Liver (tissue), 9 donors: ENCODE measurements around the gene NDUFS2. TPM values are rescaled to one million over a fixed set of nuclear protein-coding genes. Genes with fewer than 3 reads are reported as not detected.
A peak's percentile ranks its signal among the peaks of the same experiment; 100 is the strongest.
"Not testable (repeated sequence)": the region's sequence is repeated elsewhere in the genome, so short reads cannot be mapped to it uniquely, and the experiment has no call there.

ENCODE experiments used
- DNase-seq: peaks from one replicate; pipeline ENCODE4 v3.0.0-alpha.2; 2017; ENCODE audit warnings: low spot score
- H3K27ac ChIP-seq, 2 donors: one replicate each; pipeline ENCODE4 v1.7.0; 2013; ENCODE audit warnings: inconsistent platforms in 2 of 2, low read length in 2 of 2, control low read depth in 1 of 2, low read depth in 1 of 2, mild to moderate bottlenecking in 1 of 2
- H3K27me3 ChIP-seq, 4 donors: one replicate each; pipeline versions ENCODE4 v1.6.1 to v1.7.0; 2013; ENCODE audit warnings: low read length in 3 of 4, inconsistent platforms in 1 of 4, mild to moderate bottlenecking in 1 of 4, moderate library complexity in 1 of 4; ENCODE audit not compliant: control insufficient read depth in 4 of 4, insufficient read depth in 4 of 4
- H3K36me3 ChIP-seq, 4 donors: one replicate each; pipeline versions ENCODE4 v1.6.1 to v1.7.0; 2013; ENCODE audit warnings: low read length in 3 of 4, mild to moderate bottlenecking in 3 of 4, low read depth in 1 of 4, moderate library complexity in 1 of 4; ENCODE audit not compliant: control insufficient read depth in 4 of 4, insufficient read depth in 3 of 4
- H3K4me1 ChIP-seq, 4 donors: one replicate each; pipeline versions ENCODE4 v1.6.1 to v1.7.0; 2013; ENCODE audit warnings: low read length in 3 of 4, mild to moderate bottlenecking in 3 of 4, moderate library complexity in 1 of 4; ENCODE audit not compliant: control insufficient read depth in 4 of 4, insufficient read depth in 4 of 4
- H3K4me3 ChIP-seq, 3 donors: one replicate each; pipeline versions ENCODE4 v1.6.1 to v1.7.0; 2013; ENCODE audit warnings: low read length in 3 of 3, control low read depth in 1 of 3, low read depth in 1 of 3, mild to moderate bottlenecking in 1 of 3
- H3K9ac ChIP-seq, 2 donors: one replicate each; pipeline ENCODE4 v1.7.0; 2013; ENCODE audit warnings: low read length in 2 of 2, mild to moderate bottlenecking in 2 of 2, moderate library complexity in 2 of 2, control low read depth in 1 of 2, low read depth in 1 of 2
- H3K9me3 ChIP-seq, 4 donors: one replicate each; pipeline versions ENCODE4 v1.6.1 to v1.7.0; 2013; ENCODE audit warnings: low read length in 3 of 4; ENCODE audit not compliant: control insufficient read depth in 4 of 4
- FOXA2 ChIP-seq: IDR thresholded peaks from 2 replicates; pipeline ENCODE4 v1.6.1; 2016; ENCODE audit warnings: antibody characterized with exemption
- GABPA ChIP-seq, 2 donors: IDR thresholded peaks in 1 of 2; conservative IDR thresholded peaks in 1 of 2; 2 replicates each; pipeline ENCODE4 v1.6.1; 2016; ENCODE audit warnings: antibody characterized with exemption in 2 of 2, mild to moderate bottlenecking in 1 of 2, moderate library complexity in 1 of 2
- HNF4A ChIP-seq, 2 donors: conservative IDR thresholded peaks; 2 replicates each; pipeline ENCODE4 v1.6.1; 2016; ENCODE audit warnings: antibody characterized with exemption in 2 of 2, mild to moderate bottlenecking in 2 of 2
- HNF4G ChIP-seq: IDR thresholded peaks from 2 replicates; pipeline ENCODE4 v1.6.1; 2016; ENCODE audit warnings: antibody characterized with exemption
- JUND ChIP-seq, 2 donors: IDR thresholded peaks; 2 replicates each; pipeline ENCODE4 v1.6.1; 2016; ENCODE audit warnings: antibody characterized with exemption in 2 of 2
- RXRA ChIP-seq, 2 donors: IDR thresholded peaks; 2 replicates each; pipeline ENCODE4 v1.6.1; 2017 to 2018; ENCODE audit warnings: antibody characterized with exemption in 2 of 2, mild to moderate bottlenecking in 1 of 2
- SP1 ChIP-seq: IDR thresholded peaks from 2 replicates; pipeline ENCODE4 v1.6.1; 2018; ENCODE audit warnings: antibody characterized with exemption, mild to moderate bottlenecking
- TAF1 ChIP-seq: conservative IDR thresholded peaks from 2 replicates; pipeline ENCODE4 v1.6.1; 2016; ENCODE audit warnings: antibody characterized with exemption, mild to moderate bottlenecking
- WGBS: extraction: QIAGEN DNeasy Blood & Tissue Kit; methylation state at CpG from one replicate; pipeline ENCODE4 v1.1.7; 2013; 5-methylcytosine and 5-hydroxymethylcytosine counted together
- polyA plus RNA-seq, 2 donors: library from polyadenylated mRNA; stranded (reverse) in 1 of 2; unstranded in 1 of 2; fragments of 200-250 nt in 1 of 2; fragments of >200 nt in 1 of 2; fragmentation: Nextera tagmentation in 1 of 2; extraction: Ambion mirVana in 1 of 2; gene quantifications; one replicate each; pipeline versions ENCODE4 v1.2.1 to v1.2.3, GENCODE V29; 2013 to 2015
- total RNA-seq, 2 donors: library from RNA; depleted of rRNA; stranded (reverse); fragments of >200 nt; gene quantifications; one replicate each; pipeline ENCODE4 v1.2.3, GENCODE V29; 2014
- TF ChIP-seq, protein P1 (sequence below): IDR thresholded peaks from 2 replicates; pipeline ENCODE4 v1.6.1; 2016; ENCODE audit warnings: antibody characterized with exemption
- TF ChIP-seq, protein P2 (sequence below): IDR thresholded peaks from 2 replicates; pipeline ENCODE4 v1.6.1; 2016; ENCODE audit warnings: antibody characterized with exemption
- TF ChIP-seq, protein P3 (sequence below): IDR thresholded peaks from 2 replicates; pipeline ENCODE4 v1.6.1; 2016; ENCODE audit warnings: antibody characterized with exemption, mild to moderate bottlenecking
- TF ChIP-seq, protein P4 (sequence below): fragments of 150-350 bp; IDR thresholded peaks from 2 replicates; pipeline ENCODE4 v1.5.1; 2017; ENCODE audit warnings: improper control_type of control experiment, low read depth, low read length; ENCODE audit not compliant: missing input control
- donor health status: healthy.
- donor health status: healthy.
- donor health status: healthy.
- donor health status: healthy.
- donor health status: healthy.

Gene NDUFS2
- total and polyA plus RNA-seq, 4 donors: 93.3 to 167 (median 120) TPM

DNA sequence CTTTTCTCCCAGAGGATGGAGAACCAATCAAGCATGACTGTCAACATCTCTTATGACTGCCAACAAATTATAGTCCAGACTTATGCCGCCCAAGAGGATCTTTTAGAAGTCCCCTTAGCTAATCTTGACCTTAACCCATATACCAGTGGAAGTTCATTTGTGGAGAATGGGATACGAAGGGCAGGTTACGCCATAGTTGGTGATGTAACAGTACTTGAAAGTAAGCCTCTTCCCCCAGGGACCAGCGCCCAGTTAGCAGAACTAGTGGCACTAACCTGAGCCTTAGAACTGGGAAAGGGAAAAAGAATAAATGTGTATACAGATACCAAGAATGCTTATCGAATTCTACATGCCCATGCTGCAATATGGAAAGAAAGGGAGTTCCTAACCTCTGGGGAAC, 53.1 kb downstream of the NDUFS2 start:
- DNase-seq, H3K27me3 ChIP-seq, H3K9me3 ChIP-seq, H3K36me3 ChIP-seq, H3K4me3 ChIP-seq, H3K9ac ChIP-seq: not testable (repeated sequence)
- Histone ChIP-seq H3K27ac (peak overlapping the region in 1 of 2 donors; percentile 12), H3K4me1 (peaks cover 5 to 13% (median 8%) of the 10 kb centered on the region in 4 donors)
- TF ChIP-seq JUND (IDR thresholded peaks at IDR 0.05) (peak in 1 of 2 donors; percentile 25), RXRA (IDR thresholded peaks at IDR 0.05) (peak; percentile 75 to 78), HNF4G (peak; percentile 9), SP1 (peak; percentile 39), HNF4A (conservative IDR thresholded peaks at IDR 0.05) (peak; percentile 69 to 76)
- TF ChIP-seq, protein P1, sequence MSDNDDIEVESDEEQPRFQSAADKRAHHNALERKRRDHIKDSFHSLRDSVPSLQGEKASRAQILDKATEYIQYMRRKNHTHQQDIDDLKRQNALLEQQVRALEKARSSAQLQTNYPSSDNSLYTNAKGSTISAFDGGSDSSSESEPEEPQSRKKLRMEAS: peak; percentile 21
- TF ChIP-seq, protein P2, sequence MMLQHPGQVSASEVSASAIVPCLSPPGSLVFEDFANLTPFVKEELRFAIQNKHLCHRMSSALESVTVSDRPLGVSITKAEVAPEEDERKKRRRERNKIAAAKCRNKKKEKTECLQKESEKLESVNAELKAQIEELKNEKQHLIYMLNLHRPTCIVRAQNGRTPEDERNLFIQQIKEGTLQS: peak; percentile 81
- 44% methylated on average over 5 of the region's 5 CpGs for WGBS

DNA sequence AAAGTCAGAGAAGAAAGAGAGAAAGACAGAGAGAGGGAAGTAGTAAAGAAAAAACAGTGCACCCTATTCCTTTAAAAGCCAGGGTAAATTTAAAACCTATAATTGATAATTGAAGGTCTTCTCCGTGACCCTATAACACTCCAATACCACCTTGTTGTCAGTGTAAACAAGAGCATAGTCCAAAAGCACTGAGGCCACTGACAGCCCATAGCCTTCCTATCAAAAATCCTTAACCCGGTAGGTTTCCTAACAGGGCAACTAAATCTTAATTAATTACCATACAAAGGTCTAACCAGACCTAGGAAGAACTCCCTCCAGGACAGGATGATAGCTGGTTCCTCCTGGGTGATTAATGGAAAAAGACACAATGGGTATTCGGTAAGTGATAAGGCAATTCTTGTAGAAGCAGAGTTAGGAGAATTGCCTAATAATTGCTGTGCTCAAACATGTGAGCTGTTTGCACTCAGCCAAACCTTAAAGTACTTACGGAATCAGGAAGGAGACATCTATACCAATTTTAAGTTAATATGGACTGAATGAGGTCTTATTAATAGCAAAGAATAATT, 53.9 kb downstream of the NDUFS2 start:
- H3K36me3 ChIP-seq, H3K9me3 ChIP-seq, H3K27me3 ChIP-seq, H3K4me3 ChIP-seq, DNase-seq, H3K9ac ChIP-seq: not testable (repeated sequence)
- Histone ChIP-seq H3K4me1 (peaks cover 5 to 13% (median 8%) of the 10 kb centered on the region in 4 donors), H3K27ac (peak overlapping the region in 1 of 2 donors; percentile 33)
- 29% methylated on average over 4 of the region's 4 CpGs for WGBS
- TF ChIP-seq TAF1 (peak; percentile 16), RXRA (IDR thresholded peaks at IDR 0.05) (peak; percentile 61 to 80), FOXA2 (peak; percentile 77), JUND (IDR thresholded peaks at IDR 0.05) (peak in 1 of 2 donors; percentile 9), HNF4A (conservative IDR thresholded peaks at IDR 0.05) (peak; percentile 72 to 87), SP1 (peak; percentile 84), HNF4G (peak; percentile 40)

DNA sequence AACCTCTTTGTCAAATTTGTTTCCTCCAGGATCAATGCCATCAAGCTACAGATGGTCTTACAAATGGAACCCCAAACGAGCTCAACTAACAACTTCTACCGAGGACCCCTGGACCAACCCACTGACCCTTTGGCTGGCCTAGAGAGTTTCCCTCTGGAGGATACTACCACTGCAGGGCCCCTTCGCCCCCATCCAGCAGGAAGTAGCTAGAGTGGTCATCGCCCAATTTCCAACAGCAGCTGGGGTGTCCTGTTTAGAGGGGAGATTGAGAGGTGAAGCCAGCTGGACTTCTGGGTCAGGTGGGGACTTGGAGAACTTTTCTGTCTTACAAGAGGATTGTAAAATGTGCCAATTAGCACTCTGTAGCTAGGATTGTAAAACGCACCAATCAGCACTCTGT, 54.9 kb downstream of the NDUFS2 start:
- 96% methylated on average over 5 of the region's 5 CpGs for WGBS
- H3K36me3 ChIP-seq, H3K4me3 ChIP-seq, H3K9ac ChIP-seq, H3K27ac ChIP-seq, H3K27me3 ChIP-seq, DNase-seq, H3K9me3 ChIP-seq: not testable (repeated sequence)
- peaks cover 5 to 14% (median 9%) of the 10 kb centered on the region in 4 donors for H3K4me1 ChIP-seq

DNA sequence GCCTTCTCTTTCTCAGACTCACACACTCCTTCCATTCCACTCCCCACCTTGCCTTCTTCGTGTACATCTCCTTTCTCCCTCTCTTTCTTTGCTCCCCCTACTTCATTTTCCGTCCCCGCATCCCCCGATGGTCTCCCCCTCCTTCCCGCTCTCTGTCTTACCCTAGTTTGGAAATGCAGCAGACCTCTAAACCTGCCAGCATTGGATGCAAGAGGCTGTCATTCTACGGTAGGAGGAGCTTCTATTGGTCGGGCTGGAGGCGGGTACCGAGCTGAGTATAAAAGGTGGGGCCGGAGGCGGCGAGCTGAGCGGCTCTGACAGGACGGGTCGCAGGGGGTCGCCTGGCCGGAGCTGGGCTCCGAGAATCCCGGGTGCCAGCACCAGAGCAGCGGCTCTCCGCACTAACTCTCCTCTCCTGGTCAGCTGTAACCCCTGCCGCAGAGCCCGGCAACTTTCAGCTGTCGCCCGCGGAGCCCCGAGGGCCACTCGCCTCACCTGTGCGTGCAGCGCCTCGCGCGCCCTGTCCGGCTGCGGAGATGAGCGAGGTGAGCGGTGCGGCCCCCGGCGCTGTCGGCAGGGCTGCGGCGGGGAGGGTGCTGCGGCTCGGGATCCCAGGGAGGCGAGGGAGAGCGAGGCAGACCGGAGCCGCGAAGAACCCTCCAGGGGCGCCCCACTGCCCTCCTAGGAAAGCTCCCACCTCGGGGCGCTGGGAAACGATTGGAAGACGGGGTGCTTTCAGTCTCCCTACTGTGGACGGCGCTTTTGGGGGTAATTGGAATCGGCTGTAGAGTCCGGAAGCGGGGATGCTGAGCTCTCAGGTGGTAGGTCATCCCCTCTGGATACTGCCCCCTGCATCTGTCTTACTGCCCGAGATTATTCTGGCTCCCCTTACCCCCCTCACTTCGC, 56.5 kb downstream of the NDUFS2 start, which contains the start of gene PCP4L1:
TSS of gene PCP4L1 (plus strand) at position 307 of the 906 bp plus-strand sequence. CDS start at position 537, 230 bp downstream.
- peaks cover 5 to 14% (median 9%) of the 10 kb centered on the region in 4 donors for H3K4me1 ChIP-seq
- no peaks in the 10 kb centered on the region for H3K9me3 ChIP-seq
- H3K9ac ChIP-seq: no peak within 1 kb of the TSS
- peak; percentile 68 for DNase-seq
- H3K27ac ChIP-seq: peak within 1 kb of the TSS in 1 of 2 donors; percentile 37
- 2% methylated on average over 62 of the region's 62 CpGs for WGBS
- H3K4me3 ChIP-seq: peak within 1 kb of the TSS in 2 of 3 donors; percentile 55 to 73
- no peaks in the 10 kb centered on the region for H3K36me3 ChIP-seq
- no peaks in the 10 kb centered on the region for H3K27me3 ChIP-seq
- TF ChIP-seq, protein P2: no peak
- TF ChIP-seq, protein P3, sequence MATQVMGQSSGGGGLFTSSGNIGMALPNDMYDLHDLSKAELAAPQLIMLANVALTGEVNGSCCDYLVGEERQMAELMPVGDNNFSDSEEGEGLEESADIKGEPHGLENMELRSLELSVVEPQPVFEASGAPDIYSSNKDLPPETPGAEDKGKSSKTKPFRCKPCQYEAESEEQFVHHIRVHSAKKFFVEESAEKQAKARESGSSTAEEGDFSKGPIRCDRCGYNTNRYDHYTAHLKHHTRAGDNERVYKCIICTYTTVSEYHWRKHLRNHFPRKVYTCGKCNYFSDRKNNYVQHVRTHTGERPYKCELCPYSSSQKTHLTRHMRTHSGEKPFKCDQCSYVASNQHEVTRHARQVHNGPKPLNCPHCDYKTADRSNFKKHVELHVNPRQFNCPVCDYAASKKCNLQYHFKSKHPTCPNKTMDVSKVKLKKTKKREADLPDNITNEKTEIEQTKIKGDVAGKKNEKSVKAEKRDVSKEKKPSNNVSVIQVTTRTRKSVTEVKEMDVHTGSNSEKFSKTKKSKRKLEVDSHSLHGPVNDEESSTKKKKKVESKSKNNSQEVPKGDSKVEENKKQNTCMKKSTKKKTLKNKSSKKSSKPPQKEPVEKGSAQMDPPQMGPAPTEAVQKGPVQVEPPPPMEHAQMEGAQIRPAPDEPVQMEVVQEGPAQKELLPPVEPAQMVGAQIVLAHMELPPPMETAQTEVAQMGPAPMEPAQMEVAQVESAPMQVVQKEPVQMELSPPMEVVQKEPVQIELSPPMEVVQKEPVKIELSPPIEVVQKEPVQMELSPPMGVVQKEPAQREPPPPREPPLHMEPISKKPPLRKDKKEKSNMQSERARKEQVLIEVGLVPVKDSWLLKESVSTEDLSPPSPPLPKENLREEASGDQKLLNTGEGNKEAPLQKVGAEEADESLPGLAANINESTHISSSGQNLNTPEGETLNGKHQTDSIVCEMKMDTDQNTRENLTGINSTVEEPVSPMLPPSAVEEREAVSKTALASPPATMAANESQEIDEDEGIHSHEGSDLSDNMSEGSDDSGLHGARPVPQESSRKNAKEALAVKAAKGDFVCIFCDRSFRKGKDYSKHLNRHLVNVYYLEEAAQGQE: peak; percentile 14
- TF ChIP-seq, protein P4, sequence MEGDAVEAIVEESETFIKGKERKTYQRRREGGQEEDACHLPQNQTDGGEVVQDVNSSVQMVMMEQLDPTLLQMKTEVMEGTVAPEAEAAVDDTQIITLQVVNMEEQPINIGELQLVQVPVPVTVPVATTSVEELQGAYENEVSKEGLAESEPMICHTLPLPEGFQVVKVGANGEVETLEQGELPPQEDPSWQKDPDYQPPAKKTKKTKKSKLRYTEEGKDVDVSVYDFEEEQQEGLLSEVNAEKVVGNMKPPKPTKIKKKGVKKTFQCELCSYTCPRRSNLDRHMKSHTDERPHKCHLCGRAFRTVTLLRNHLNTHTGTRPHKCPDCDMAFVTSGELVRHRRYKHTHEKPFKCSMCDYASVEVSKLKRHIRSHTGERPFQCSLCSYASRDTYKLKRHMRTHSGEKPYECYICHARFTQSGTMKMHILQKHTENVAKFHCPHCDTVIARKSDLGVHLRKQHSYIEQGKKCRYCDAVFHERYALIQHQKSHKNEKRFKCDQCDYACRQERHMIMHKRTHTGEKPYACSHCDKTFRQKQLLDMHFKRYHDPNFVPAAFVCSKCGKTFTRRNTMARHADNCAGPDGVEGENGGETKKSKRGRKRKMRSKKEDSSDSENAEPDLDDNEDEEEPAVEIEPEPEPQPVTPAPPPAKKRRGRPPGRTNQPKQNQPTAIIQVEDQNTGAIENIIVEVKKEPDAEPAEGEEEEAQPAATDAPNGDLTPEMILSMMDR: no peak
- TF ChIP-seq GABPA (IDR thresholded peaks at IDR 0.05 in 1 of 2, conservative IDR thresholded peaks at IDR 0.05 in 1 of 2): no peak
- no peak for TF ChIP-seq HNF4G
